HG02571 (cell line): ENCODE data around the gene LMO4.
A peak's percentile ranks its signal among the peaks of the same experiment; 100 is the strongest.

Experiments used
- ATAC-seq: cut with Tn5 transposase; IDR thresholded peaks from one replicate; pipeline ENCODE4 v1.9.1; 2021; ENCODE audit warnings: mild to moderate bottlenecking, moderate library complexity; ENCODE audit not compliant: unreplicated experiment

LMO4 gene

DNA sequence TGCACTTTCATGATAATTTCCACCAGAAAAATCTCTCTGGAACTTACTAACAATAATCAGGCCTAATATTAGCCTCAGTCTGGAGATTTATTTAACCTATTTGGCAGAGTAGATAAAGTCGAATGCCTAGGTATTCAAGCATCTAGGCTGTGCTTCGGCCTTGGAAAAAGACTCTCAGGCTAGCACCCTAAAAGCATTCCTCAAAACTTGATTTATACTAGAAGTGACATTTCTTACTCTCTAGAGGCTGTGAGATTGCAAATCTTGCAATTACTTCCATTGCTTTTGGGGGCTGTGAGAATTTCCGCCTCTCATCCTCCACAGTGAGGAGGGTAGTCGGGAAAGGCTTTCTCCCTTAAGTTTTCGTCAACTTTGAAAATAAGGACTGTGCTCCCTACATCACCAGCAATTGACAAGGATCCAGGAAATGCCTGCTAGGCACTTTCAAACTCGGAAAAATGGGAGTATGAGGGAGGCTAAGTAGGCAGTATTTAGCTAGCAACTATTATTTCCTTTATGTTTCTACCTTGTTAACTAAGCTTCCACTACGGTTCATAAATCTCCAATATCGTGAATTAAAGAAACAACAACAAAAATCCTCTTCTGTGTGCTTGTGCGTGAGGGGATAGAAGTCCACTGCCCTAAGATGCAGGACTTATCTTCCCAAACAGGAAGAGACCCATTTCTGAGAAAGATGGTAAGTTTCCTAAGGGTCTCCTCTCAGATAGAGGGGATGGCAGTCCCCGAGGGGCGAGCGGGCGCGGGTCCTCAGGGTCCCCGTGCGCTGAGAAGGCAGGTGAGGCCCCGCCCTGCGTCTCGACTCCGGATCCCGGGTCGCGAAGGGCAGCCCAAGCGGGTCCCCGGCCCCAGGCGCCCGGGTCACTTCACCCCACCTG lies 1.1 kb upstream of the LMO4 start:
- no peak for ATAC-seq

GRCh38 chr1:87329051-87329525 lies 408 bp downstream of the LMO4 start:
- ATAC-seq, result no peak

DNA sequence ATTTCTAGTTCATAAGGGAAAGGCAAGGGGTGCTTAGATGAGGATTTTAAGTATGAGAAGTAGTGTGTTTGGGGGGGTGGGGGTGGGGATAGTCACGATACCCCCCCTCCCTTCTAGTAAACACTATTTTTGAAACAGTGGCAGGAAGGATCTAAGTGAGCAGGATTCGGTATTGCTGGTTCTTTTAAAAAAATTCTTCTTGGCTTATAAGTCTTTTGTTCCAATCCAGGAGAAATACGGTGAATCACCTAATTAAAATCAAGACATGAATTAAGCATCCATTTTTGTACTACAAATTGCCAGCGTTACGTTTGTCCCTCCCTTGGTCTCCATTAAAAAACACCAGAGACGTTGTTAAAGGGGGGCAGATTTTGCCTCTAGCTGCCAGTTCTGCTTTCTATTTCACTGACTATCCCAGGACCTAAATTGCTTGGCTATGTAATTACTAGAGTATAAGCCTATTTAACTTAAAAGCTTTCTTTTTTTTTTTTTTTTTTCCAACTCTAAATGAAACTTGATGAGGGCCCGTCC lies 911 bp downstream of the LMO4 start:
- ATAC-seq, result no peak

DNA sequence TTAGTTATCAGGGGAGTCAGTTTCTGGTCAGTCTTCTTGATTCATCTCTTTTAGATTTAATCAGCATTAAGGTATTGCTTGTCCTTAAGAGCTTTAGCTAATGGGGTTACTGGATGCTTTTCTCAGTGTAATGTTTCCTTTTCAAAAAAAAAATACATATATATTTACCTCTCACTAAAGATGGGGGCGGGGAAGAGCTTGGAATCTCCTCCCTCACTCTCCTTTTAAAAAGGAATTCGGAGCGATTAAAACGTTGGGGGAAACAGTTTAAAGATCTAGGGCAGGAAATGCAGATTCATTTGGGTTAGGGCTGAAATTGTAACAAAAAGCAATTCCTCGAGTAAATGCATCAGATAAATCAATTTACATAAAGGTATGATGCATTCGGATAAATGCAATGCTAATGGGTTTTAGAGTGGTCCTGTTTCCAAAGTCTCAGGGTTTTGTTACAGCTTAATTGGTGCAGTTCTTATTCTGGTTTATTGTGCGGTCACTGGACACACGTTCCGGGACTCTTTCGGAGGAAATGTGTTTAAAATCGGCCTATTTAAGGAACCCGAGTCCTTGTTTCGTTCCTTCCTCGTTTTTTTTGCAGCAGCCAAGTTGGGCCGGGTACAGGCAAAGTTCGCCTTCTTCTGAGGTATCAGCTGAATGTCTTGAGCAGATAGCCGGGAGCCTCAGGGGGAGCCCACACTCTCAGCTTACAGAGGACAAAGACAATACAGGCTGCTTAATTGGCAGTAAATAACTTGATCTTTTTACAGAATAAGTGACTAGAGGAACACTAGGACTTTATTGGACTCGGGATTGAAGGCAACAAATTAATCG lies 1.6 kb downstream of the LMO4 start:
- ATAC-seq, result no peak

DNA sequence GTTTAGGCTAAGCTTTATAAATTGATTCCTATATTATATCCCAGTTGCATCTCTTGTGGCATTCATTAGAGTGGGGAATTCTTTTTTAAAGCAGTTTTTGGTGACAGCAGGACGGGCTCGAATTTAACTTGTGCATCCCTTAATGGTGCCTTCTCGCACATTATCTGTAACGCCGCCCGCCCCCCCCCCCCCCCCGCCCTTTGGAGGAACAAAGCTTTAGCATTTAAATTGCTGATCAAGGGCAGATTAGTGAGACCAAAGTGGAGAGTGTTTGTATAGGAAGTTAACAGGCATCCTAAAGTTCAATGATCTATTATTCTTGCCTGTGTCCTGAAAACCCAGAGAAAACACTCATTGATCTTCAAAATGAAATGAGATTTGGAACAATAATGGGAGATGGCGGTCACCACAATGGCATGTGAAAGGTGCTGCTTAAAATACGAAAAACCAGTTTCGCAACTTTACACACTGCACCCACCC lies 2.2 kb downstream of the LMO4 start:
- ATAC-seq, result no peak

- ATAC-seq, result peak; percentile 20
Measured at GRCh38 chr1:87331365-87332241, 2.9 kb downstream of the LMO4 start.

DNA sequence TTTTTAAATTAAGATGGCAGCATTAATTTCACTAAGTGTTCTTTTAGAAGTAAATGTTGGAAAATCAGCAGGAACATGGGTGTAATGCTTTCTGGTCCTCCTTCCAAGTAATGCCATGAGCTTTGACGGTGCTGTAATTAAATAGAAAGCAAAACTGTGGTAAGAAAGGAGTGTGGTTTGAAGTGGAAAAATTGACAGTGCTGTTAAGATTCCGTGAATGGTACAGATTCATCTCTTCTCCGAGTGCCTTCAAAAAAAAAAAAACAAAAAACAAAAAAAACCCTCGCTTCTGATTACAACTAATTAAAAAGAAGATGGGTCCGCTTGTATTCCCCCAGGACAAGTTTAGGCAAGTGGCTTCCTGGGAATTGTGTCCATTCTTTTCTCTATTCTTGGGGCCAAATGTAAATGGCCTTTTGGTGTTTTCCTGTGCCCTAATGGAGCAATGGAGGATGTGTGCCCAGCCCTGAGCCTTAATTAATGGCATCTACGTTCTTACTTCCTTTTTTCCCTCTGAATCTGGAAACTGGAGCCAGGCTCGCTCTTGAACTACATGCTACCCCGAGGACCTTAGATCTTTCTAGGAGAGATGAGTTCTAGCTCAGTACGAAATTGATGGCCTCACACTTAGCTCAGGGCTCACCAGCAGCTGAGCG lies 5.1 kb downstream of the LMO4 start:
- no peak for ATAC-seq

- peak; percentile 12 for ATAC-seq
Measured at GRCh38 chr1:87334351-87335174, 5.9 kb downstream of the LMO4 start.

DNA sequence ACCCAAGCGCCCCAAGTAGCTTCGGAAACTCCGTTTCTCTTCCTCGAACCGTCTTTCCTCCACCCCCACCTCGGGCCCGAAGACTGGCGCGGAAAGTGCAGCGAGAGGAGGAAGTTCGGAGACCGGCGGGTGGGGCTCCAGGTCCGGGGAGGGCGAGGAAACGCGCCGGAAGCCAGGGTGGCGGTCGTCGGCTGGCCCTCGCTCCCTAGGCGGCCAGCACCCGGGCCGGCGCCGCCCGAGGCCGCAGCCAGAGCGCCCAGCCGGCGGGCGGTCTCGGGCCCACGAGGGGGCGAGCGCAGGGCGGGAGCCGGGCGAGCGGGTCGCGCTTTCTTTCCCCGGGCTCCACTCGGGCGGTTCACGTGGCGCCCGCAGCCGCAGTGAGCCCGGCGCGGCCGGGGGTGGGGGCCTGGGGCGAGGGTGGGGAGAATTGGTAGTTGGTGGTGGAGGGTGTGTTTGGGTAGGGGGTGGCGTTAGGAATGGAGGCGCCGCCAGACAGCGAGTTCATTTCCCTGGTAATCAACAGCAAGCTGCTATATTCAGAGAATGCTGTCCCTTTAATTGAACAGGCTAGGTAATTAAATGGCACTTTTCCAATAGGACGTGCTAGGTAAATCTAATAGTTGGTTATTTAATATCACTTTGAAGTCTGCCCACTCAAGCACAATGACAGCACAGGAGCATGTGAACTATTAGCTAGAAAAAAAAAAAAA lies 6.7 kb downstream of the LMO4 start:
- peak; percentile 43 for ATAC-seq

GRCh38 chr1:87336623-87337067 lies 8.0 kb downstream of the LMO4 start:
- no peak for ATAC-seq

DNA sequence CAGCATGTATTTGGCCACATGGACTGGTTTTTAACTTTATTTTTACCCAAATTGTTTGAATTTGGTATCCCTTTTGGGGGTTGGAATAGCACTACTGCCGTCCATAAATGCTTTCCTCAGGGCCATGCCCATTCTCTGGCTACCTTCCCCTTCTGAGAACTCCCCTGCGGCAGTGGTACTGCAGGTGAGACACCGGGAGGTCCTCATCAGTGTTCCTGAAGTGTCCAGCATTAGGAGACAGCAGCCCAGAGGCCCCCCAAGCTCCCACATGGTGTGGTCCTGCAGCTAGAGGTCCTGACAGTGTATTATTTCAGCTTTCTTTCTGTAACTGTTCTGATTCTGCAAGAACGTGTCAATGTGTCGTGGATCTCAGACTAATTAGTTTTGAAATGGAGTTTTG lies 8.9 kb downstream of the LMO4 start:
- no peak for ATAC-seq

GRCh38 chr1:87338566-87338965 lies 9.9 kb downstream of the LMO4 start:
- no peak for ATAC-seq

DNA sequence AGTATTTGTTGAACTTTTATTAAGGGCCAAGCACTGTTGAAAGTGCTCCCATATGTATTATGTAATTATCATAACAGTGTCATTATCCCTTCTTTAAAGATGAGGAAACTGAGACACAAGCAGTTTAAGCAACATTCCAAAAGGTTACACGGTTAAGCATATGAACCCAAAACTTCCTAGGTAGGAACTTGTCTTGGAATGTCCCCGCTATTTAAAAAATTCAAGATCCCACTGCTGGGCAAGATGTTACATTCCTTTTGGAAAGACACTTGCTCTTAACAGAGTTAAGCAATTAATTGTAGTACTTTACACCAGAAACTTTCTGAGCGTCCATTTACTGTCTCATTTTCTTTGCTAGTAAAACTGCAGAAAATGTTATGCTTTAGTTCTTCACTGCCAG lies 15.6 kb downstream of the LMO4 start:
- no peak for ATAC-seq

DNA sequence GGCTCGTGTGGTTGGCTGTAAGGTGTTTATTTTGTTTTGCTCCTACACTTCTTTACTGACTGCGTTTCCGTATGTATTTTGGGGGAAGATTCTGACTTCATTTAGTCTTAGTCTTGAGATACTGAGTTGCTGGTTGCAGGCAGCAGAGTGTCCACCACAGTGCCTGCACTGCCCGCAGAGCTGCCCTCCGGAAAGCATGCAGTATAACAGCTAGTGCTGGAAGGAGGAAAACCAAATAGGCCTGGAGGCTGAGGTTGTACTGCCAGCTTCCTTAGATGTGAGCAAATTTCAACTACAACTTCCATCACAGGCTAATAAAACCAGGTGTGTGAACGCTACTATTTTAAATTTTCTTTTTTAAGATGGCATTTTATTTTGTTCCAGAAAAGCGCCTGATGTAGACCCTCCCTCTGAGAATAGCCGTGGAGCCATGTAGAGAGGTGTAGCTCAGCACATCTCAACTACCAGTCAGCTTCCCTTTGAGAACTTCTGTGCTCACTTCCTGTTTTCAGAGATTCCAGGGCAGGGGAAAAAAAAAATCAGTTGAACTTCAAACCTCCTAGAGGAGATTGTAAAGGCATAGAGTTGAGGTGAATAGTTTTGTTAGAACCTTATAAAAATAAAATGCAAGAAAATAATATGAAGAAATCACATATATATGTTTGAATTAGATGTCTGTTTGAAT lies 17.6 kb downstream of the LMO4 start:
- no peak for ATAC-seq

DNA sequence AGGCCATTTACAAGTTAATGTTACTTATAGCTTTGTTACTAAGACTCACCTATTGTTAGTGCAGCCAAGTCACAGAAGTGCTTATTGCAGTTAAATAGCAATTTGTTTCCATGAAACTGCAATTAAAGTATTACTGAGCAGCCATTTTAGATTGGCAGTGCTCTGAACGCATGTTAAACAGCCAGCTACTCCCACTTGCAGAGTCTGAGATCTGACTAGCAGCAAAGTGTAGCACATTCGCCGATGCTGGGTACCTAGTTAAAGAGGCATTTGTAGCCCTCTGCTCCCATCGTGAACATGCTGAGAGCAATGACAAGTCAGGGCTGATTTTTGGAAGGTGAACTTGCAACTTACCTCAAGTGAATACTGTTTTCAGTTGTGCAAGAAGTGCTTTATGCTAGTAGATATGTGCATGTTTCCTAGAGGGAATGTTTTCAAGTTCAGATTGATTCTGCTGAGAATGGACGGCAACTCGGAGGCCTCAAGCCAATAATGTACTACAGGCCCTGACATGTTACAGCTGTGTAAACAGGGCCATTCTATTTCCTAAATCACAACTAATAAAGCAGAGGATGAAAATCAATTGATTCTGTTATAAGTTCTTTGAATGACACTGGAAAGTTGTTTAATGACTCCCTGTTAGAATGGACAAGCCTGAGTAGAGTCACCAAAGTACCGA lies 19.8 kb downstream of the LMO4 start:
- no peak for ATAC-seq

GRCh38 chr1:87349036-87349435 lies 20.4 kb downstream of the LMO4 start:
- ATAC-seq, result no peak

DNA sequence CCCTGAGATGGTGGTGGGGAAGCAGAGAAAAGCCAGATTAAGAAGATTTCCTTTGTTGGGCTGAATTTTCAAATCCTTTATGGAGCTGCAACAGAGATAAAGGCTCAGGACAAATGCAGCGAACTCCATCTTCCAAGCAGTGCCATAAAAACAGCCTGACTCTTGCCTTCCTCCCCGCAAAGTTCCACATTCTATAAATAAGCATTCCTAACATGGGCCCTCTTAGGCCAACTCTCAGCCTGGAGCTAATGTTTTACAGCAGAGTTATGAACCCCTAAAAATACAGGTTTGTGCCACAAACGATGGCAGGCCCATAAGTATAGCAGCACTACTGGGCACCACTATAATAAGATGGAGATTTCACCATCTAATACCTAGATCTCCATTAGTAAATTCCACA lies 27.2 kb downstream of the LMO4 start:
- ATAC-seq, result no peak
